ENCODE data around the gene PEA15.

- no peak for TF ChIP-seq CTCF (IDR thresholded peaks at IDR 0.05; ENCODE audit: insufficient read depth, low read length)
- TF ChIP-seq POLR2AphosphoS5 (IDR thresholded peaks at IDR 0.05; ENCODE audit: low read depth), result no peak
- no peak for TF ChIP-seq GABPA (IDR thresholded peaks at IDR 0.05; ENCODE audit: low read depth)
- no peak for TF ChIP-seq SPI1 (IDR thresholded peaks at IDR 0.05; ENCODE audit: borderline replicate concordance, low read depth)
These were observed 16.8 kb upstream of the PEA15 start for GRCh38 chr1:160188341-160188740.
